ENCODE data around the gene MRPL50. TPM values are rescaled to one million over a fixed set of nuclear protein-coding genes. Genes with fewer than 3 reads are reported as not detected.

Gene MRPL50
- total RNA-seq, 1 experiment from 2014 or later, result 20.0 TPM

- Histone ChIP-seq H2BK20ac (ENCODE audit: low read depth, low read length, poor library complexity, severe bottlenecking) (no peak overlapping the region), H2BK15ac (ENCODE audit: low read depth, low read length) (no peak overlapping the region), H3K23ac (ENCODE audit: insufficient read length, low read depth, low read length) (no peak overlapping the region), H3K79me1 (ENCODE audit: insufficient read depth, low read depth, low read length, poor library complexity, severe bottlenecking) (peaks cover 7% of the 10 kb centered on the region), H4K91ac (ENCODE audit: insufficient read length, low read depth, low read length) (no peak overlapping the region), H2BK12ac (ENCODE audit: insufficient read length, low read depth, low read length) (no peak overlapping the region), H3K18ac (ENCODE audit: insufficient read length, low read depth, low read length) (no peak overlapping the region), H3K9ac (ENCODE audit: extremely low read depth, insufficient read length, low read length) (no peak overlapping the region), H2AFZ (ENCODE audit: low read length) (no peak overlapping the region), H3K14ac (ENCODE audit: insufficient read depth, low read length) (no peak overlapping the region), H3K23me2 (ENCODE audit: insufficient read length, low read depth, low read length, poor library complexity, severe bottlenecking) (peaks cover 3% of the 10 kb centered on the region), H2AK5ac (ENCODE audit: insufficient read length, low read length) (no peak overlapping the region), H3K79me2 (ENCODE audit: insufficient read depth, low read length) (peaks cover 23% of the 10 kb centered on the region; the same call in 1 of the 2 replicates), H2BK5ac (ENCODE audit: insufficient read length, low read length) (no peak overlapping the region), H3T11ph (ENCODE audit: low read length) (no peak overlapping the region), H3K56ac (ENCODE audit: insufficient read length, low read depth, low read length) (no peak overlapping the region), H3K4me1 (ENCODE audit: insufficient read depth, low read length) (no peaks in the 10 kb centered on the region), H3K4me2 (ENCODE audit: insufficient read depth, insufficient read length, low read length) (peak overlapping the region; percentile 60), H3K9me3 (ENCODE audit: control insufficient read depth, low read depth, low read length) (no peaks in the 10 kb centered on the region), H2BK120ac (ENCODE audit: low read depth, low read length, poor library complexity, severe bottlenecking) (no peak overlapping the region), H3K4ac (ENCODE audit: low read depth, low read length) (no peak overlapping the region), H4K8ac (replicated peaks; ENCODE audit: insufficient read length, low read depth, low read length) (no peak overlapping the region), H4K5ac (ENCODE audit: insufficient read length, low read depth, low read length) (no peak overlapping the region), H3K27ac (ENCODE audit: insufficient read length, low read depth, low read length) (no peak overlapping the region), H3K27me3 (ENCODE audit: insufficient read depth, low read length) (no peaks in the 10 kb centered on the region), H4K20me1 (ENCODE audit: control insufficient read depth, insufficient read depth, insufficient read length) (peaks cover 2% of the 10 kb centered on the region)
- Mint-ChIP-seq H3K27ac (no peak overlapping the region), H3K36me3 (ENCODE audit: insufficient read depth in 1 of 3, low read depth in 3 of 3) (peaks cover 67 to 75% (median 71%) of the 10 kb centered on the region in 3 experiments), H3K4me1 (peaks cover 18 to 20% of the 10 kb centered on the region in 2 experiments), H3K9me3 (peaks cover 14 to 27% of the 10 kb centered on the region in 2 experiments), H3K4me3 (peak overlapping the region; percentile 97 to 98), H3K27me3 (ENCODE audit: low read depth) (no peaks in the 10 kb centered on the region)
- no peak for TF ChIP-seq CTCF (conservative IDR thresholded peaks at IDR 0.05)
- no peak for DNase-seq
- no CpG with 5 or more reads among the region's 2 CpGs for WGBS (ENCODE audit: extremely low coverage, insufficient read length, low lambda C conversion rate)
These were observed 1.2 kb upstream of the MRPL50 start for GRCh38 chr9:101399643-101399970.

All from H9 (cell line).